GM12891 (cell line): ENCODE results near the gene CCDC24.

Experiments
- POLR2A ChIP-seq: IDR thresholded peaks from 2 replicates; pipeline ENCODE4 v1.6.1; 2011; ENCODE audit warnings: low read depth, low read length, control low read depth
- POLR2AphosphoS5 ChIP-seq: IDR thresholded peaks from 2 replicates; pipeline ENCODE4 v1.6.1; 2011; ENCODE audit warnings: low read depth, low read length, control low read depth
- TAF1 ChIP-seq: IDR thresholded peaks from 2 replicates; pipeline ENCODE4 v1.6.1; 2011; ENCODE audit warnings: low read depth, low read length, control low read depth

DNA sequence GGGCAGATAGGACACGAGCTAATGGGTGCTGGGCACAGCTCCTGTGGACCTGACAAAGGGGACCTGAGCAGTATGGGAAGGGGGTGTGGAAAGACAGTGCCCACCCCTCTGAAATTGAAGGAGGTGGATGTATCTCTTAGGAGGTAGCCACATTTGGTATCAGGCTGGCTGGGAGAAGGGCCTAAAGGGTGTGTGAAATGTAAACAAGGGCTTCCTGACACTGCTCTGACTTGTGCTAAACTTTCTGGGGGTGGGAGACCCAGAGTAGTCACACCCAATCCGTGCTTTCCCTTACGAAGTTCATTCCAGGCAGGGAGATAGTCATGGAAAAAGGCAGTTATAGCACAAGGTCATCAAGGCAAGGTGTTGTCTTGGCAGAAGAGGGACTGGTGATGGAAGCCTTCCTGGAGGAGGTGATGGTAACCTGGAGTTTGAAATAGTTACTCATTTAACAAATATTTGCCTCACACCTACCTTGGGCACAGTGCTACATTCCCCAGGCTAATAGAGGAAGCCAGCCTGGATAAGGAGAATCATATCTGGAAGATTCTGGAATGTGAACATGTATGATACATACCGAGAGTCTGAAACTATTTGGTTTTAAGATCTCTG lies 5.3 kb upstream of the CCDC24 start:
- TF ChIP-seq TAF1 (no peak), POLR2A (no peak), POLR2AphosphoS5 (no peak)
